ENCODE data around the gene CLEC4F.

- TF ChIP-seq CTCF (IDR thresholded peaks at IDR 0.05; ENCODE audit: low read depth, low read length, poor library complexity, severe bottlenecking), result no peak
- TF ChIP-seq EZH2phosphoT487 (IDR thresholded peaks at IDR 0.05; ENCODE audit: borderline replicate concordance, low read length), result no peak
Measured at GRCh38 chr2:70828115-70828514, 7.7 kb upstream of the CLEC4F start.
